ENCODE results near the gene PPP1R9B.
A peak's percentile ranks its signal among the peaks of the same experiment; 100 is the strongest.

The PPP1R9B gene

GRCh38 chr17:50118828-50119218 is 31.7 kb downstream of the PPP1R9B start:
- TF ChIP-seq, protein P1, sequence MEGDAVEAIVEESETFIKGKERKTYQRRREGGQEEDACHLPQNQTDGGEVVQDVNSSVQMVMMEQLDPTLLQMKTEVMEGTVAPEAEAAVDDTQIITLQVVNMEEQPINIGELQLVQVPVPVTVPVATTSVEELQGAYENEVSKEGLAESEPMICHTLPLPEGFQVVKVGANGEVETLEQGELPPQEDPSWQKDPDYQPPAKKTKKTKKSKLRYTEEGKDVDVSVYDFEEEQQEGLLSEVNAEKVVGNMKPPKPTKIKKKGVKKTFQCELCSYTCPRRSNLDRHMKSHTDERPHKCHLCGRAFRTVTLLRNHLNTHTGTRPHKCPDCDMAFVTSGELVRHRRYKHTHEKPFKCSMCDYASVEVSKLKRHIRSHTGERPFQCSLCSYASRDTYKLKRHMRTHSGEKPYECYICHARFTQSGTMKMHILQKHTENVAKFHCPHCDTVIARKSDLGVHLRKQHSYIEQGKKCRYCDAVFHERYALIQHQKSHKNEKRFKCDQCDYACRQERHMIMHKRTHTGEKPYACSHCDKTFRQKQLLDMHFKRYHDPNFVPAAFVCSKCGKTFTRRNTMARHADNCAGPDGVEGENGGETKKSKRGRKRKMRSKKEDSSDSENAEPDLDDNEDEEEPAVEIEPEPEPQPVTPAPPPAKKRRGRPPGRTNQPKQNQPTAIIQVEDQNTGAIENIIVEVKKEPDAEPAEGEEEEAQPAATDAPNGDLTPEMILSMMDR (IDR thresholded peaks at IDR 0.05; ENCODE audit: control extremely low read depth, extremely low read depth, low read depth, missing control alignments) = no peak
- ChIA-PET POLR2A (no interaction called here), CTCF (interaction anchor here (1.0 to 18.1 kb wide), 10 partner anchors 8 to 60 kb away, joined by 3 to 246 read pairs (median 5); partner anchors contain the start of gene PDK2)
- no peak for DNase-seq (ENCODE audit: extremely low spot score)

DNA sequence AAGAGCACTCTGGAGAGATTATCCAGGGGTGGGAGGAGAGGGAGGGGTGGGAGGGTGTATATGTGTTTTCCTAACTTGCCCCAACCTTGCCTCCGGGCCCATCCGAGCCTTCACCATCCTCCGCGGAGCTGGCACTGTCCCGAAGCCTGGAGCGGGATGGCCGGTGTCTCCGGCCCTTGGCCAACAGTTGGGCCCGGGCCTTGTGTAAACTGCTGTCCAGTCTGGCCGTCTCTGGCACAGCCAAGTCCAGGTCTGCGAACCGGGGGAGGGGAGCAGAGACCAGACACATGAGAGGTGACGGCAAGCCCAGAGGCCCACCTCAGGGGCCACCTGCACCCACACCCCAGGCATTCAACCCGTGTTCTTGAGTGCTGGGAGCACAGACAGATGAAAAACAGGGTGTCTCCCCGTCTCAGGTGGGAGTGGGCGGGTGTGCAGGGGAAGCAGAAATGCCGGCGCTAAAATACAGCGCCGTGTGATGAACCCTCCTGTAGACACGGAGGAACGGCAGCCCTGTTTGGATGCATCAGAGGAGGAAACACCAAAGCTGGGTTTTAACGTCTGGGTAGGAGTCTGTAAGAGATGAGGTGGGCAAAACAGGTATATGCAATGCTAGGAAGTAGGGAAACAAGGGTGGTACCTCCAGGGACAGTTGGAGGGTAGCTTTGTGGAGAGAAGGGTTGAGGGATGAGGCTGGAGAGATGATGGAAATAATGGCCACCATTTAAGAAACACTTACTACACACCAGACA is 32.2 kb downstream of the PPP1R9B start:
- no peak for DNase-seq (ENCODE audit: extremely low spot score)
- ChIA-PET CTCF (interaction anchor here (0.8 to 18.1 kb wide), 14 partner anchors 8 to 82 kb away, joined by 3 to 246 read pairs (median 4); partner anchors contain the start of gene PDK2), POLR2A (no interaction called here)
- TF ChIP-seq, protein P1 (IDR thresholded peaks at IDR 0.05; ENCODE audit: control extremely low read depth, extremely low read depth, low read depth, missing control alignments) = no peak

DNA sequence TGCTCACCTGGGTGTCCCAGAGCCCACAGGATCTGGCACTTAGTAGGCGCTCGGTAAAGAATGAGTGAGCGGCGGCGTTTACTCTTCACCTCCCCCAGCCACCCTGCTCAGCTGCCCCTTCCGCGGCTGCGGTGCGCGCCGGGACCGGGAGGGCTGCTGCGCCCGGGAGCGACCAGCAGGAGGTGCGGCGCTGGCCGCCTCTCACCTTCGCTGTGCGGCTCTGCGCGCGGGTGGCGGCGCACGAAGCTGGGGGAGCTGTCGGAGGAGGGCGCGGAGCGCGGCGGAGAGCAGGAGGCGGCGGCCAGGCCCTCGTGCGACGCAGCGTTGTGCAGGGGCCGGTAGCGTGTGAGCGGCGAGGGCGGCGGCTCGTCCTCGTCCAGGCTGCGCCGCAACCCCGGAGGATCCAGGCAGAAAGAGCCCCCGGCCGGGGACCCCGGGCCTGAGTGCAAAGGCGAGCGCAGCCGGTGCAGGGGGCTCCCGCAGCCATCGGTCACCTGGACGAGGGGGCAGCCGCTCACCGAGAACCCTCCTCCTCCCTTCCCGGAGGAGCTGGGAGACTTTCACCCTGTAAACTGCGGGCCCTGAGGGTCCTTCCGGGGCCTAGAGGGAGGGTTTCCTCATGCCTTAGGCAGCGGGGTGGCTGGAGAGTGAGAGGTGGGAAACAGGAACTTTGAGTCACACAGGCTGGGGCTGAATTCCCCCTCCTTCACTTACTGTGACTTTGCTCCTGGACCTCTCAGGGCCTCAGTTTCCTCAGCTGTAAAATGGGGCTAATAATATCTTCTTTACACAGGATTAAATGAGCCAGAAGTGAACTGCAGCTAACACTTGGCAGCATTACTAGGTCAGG is 33.0 kb downstream of the PPP1R9B start:
- TF ChIP-seq, protein P1 (IDR thresholded peaks at IDR 0.05; ENCODE audit: control extremely low read depth, extremely low read depth, low read depth, missing control alignments) = peak; percentile 53
- DNase-seq (ENCODE audit: extremely low spot score) = peak; percentile 67
- POLR2A ChIA-PET = no interaction called here
- CTCF ChIA-PET = interaction anchor here (0.6 to 18.1 kb wide), 18 partner anchors 9 to 83 kb away, joined by 3 to 246 read pairs (median 4); partner anchors contain the start of genes PDK2, SAMD14 and SGCA

GRCh38 chr17:50115756-50116155 is 34.7 kb downstream of the PPP1R9B start:
- POLR2A ChIA-PET = no interaction called here
- CTCF ChIA-PET = interaction anchor here (1.0 to 18.1 kb wide), 19 partner anchors 8 to 283 kb away, joined by 3 to 246 read pairs (median 8); partner anchors contain the start of genes COL1A1, PDK2 and SGCA
- no peak for DNase-seq (ENCODE audit: extremely low spot score)

DNA sequence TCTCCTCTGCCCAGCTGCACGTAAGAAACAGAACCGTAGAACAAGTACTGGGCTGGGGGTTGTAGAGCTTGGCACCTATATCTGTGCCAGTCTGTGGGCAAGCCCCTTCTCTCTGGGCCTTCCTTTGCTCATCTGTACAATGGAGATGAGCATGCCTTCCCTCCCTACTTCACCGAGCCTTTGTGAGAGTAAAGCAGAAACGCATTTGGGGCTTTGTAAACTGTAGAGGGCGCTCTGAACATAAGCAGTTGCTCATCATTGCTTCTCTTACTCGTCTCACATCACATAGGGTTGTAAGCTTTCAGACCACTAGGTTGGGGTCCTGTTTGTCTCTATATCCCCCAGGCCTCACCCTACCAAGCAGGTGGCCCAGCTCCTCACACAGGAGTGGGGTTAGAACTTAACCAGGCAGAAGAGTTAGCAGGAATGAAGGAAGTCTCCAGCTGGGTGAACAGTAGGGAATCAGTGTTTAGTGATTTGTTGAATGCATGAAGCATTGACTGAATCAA is 35.6 kb downstream of the PPP1R9B start:
- CTCF ChIA-PET = interaction anchor here (0.7 to 18.1 kb wide), 33 partner anchors 9 to 284 kb away, joined by 3 to 246 read pairs (median 4); partner anchors contain the start of genes COL1A1, PDK2 and SGCA
- POLR2A ChIA-PET = no interaction called here
- DNase-seq (ENCODE audit: extremely low spot score) = peak; percentile 68
- TF ChIP-seq, protein P1 (IDR thresholded peaks at IDR 0.05; ENCODE audit: control extremely low read depth, extremely low read depth, low read depth, missing control alignments) = peak; percentile 69

More at GRCh38 chr17:50115756-50116155, 34.7 kb downstream of the PPP1R9B start:
- TF ChIP-seq, protein P1 (IDR thresholded peaks at IDR 0.05; ENCODE audit: control extremely low read depth, extremely low read depth, low read depth, missing control alignments) = no peak

- no peak for DNase-seq (ENCODE audit: extremely low spot score)
- TF ChIP-seq, protein P1 (IDR thresholded peaks at IDR 0.05; ENCODE audit: control extremely low read depth, extremely low read depth, low read depth, missing control alignments) = no peak
- CTCF ChIA-PET = interaction anchor here (0.7 to 18.1 kb wide), 30 partner anchors 9 to 285 kb away, joined by 3 to 246 read pairs (median 4); partner anchors contain the start of genes COL1A1 and PDK2
- POLR2A ChIA-PET = no interaction called here
Observed at GRCh38 chr17:50114401-50114800, 36.1 kb downstream of the PPP1R9B start.

Data from GM10248 (cell line).